ENCODE data around the gene GTF2IRD1.
"Not testable (repeated sequence)": the region's sequence is repeated elsewhere in the genome, so short reads cannot be mapped to it uniquely, and the experiment has no call there.

Gene GTF2IRD1

DNA sequence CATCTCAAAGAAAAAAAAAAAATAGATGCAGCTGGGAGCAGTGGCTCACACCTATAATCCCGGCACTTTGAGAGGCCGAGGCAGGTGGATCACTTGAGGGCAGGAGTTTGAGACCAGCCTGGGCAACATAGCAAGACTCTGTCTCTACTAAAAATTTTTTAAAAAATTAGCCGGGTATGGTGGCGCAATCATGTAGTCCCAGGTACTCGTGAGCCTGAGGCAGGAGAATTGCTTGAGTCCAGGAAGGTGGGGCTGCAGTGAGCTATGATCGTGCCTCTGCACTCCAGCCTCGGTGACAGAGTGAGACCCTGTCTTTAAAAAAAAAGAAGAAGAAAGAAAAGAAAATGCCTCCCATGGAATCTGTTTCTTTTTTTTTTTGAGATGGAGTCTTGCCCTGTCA is 31.9 kb downstream of the GTF2IRD1 start:
- H3K9ac ChIP-seq (ENCODE audit: low read depth, low read length): no peak overlapping the region
- no peaks in the 10 kb centered on the region for H3K4me1 ChIP-seq (ENCODE audit: control insufficient read depth, insufficient read depth, low read length)
- H3K27me3 ChIP-seq (ENCODE audit: control insufficient read depth, insufficient read depth, low read length): no peaks in the 10 kb centered on the region
- no peaks in the 10 kb centered on the region for H3K36me3 ChIP-seq (ENCODE audit: control insufficient read depth, insufficient read depth, low read length)
- H3K4me3 ChIP-seq (ENCODE audit: low read depth, low read length): no peak overlapping the region
- no peaks in the 10 kb centered on the region for H3K9me3 ChIP-seq (ENCODE audit: control insufficient read depth, insufficient read depth, low read length)

GRCh38 chr7:74488518-74489030 is 34.9 kb downstream of the GTF2IRD1 start:
- H3K27me3 ChIP-seq (ENCODE audit: control insufficient read depth, insufficient read depth, low read length); H3K4me3 ChIP-seq (ENCODE audit: low read depth, low read length); H3K9ac ChIP-seq (ENCODE audit: low read depth, low read length): not testable (repeated sequence)

GRCh38 chr7:74489997-74490945 is 36.6 kb downstream of the GTF2IRD1 start:
- H3K36me3 ChIP-seq (ENCODE audit: control insufficient read depth, insufficient read depth, low read length): peaks cover 7% of the 10 kb centered on the region
- H3K9ac ChIP-seq (ENCODE audit: low read depth, low read length): no peak overlapping the region
- no peaks in the 10 kb centered on the region for H3K9me3 ChIP-seq (ENCODE audit: control insufficient read depth, insufficient read depth, low read length)
- no peaks in the 10 kb centered on the region for H3K4me1 ChIP-seq (ENCODE audit: control insufficient read depth, insufficient read depth, low read length)
- H3K27me3 ChIP-seq (ENCODE audit: control insufficient read depth, insufficient read depth, low read length): no peaks in the 10 kb centered on the region
- no peak overlapping the region for H3K4me3 ChIP-seq (ENCODE audit: low read depth, low read length)

More at GRCh38 chr7:74488518-74489030, 34.9 kb downstream of the GTF2IRD1 start:
- not testable (repeated sequence) for H3K9me3 ChIP-seq (ENCODE audit: control insufficient read depth, insufficient read depth, low read length); H3K36me3 ChIP-seq (ENCODE audit: control insufficient read depth, insufficient read depth, low read length); H3K4me1 ChIP-seq (ENCODE audit: control insufficient read depth, insufficient read depth, low read length)

- H3K4me1 ChIP-seq (ENCODE audit: control insufficient read depth, insufficient read depth, low read length); H3K9ac ChIP-seq (ENCODE audit: low read depth, low read length); H3K9me3 ChIP-seq (ENCODE audit: control insufficient read depth, insufficient read depth, low read length); H3K4me3 ChIP-seq (ENCODE audit: low read depth, low read length); H3K27me3 ChIP-seq (ENCODE audit: control insufficient read depth, insufficient read depth, low read length); H3K36me3 ChIP-seq (ENCODE audit: control insufficient read depth, insufficient read depth, low read length): not testable (repeated sequence)
These were observed 37.8 kb downstream of the GTF2IRD1 start for GRCh38 chr7:74491490-74491889.

DNA sequence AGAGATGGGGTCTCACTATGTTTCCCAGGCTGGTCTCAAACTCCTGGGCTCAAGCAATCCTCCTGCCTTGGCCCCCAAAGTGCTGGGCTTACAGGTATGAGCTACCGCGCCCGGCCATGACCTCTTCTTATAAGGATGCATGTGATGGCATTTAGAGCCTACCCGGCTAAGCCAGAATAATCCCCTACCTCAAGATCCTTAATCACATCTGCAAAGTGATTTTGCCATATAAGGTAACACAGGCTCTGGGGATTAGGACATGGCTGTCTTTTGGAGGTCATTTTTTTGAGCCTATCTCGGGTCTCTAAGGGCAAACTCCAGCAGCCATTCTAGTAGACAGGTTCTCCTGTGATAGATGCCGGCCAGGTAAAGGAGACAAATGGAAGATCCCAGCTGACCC is 39.6 kb downstream of the GTF2IRD1 start:
- no peaks in the 10 kb centered on the region for H3K4me1 ChIP-seq (ENCODE audit: control insufficient read depth, insufficient read depth, low read length)
- H3K9me3 ChIP-seq (ENCODE audit: control insufficient read depth, insufficient read depth, low read length): no peaks in the 10 kb centered on the region
- no peak overlapping the region for H3K9ac ChIP-seq (ENCODE audit: low read depth, low read length)
- no peak overlapping the region for H3K4me3 ChIP-seq (ENCODE audit: low read depth, low read length)
- no peaks in the 10 kb centered on the region for H3K27me3 ChIP-seq (ENCODE audit: control insufficient read depth, insufficient read depth, low read length)
- peaks cover 7% of the 10 kb centered on the region for H3K36me3 ChIP-seq (ENCODE audit: control insufficient read depth, insufficient read depth, low read length)

DNA sequence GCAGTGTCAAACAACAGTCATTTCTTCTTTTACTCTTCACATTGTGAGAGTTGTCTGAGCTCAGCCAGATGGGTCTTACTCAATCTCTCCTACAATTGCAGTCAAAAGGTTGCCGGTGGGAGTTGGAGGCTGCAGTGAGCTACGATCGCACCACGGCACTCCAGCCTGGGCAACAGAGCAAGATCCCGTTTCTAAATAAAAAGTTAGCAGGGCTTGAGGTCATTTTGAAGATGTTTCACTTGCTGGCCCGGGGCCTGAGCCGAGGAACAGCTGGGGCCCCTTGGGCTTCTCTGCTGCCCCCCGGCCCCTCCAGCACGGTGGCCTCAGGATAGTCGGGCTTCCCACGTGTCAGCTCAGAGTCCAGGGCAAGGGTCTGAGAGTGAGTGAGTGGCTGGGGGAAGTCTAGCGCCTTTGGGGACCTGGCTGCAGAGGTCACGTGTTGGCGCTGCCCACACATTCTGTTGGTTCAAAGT is 40.4 kb downstream of the GTF2IRD1 start:
- H3K9me3 ChIP-seq (ENCODE audit: control insufficient read depth, insufficient read depth, low read length): no peaks in the 10 kb centered on the region
- H3K36me3 ChIP-seq (ENCODE audit: control insufficient read depth, insufficient read depth, low read length): peaks cover 7% of the 10 kb centered on the region
- no peaks in the 10 kb centered on the region for H3K4me1 ChIP-seq (ENCODE audit: control insufficient read depth, insufficient read depth, low read length)
- H3K9ac ChIP-seq (ENCODE audit: low read depth, low read length): no peak overlapping the region
- no peaks in the 10 kb centered on the region for H3K27me3 ChIP-seq (ENCODE audit: control insufficient read depth, insufficient read depth, low read length)
- no peak overlapping the region for H3K4me3 ChIP-seq (ENCODE audit: low read depth, low read length)

- no peak overlapping the region for H3K9ac ChIP-seq (ENCODE audit: low read depth, low read length)
- H3K4me1 ChIP-seq (ENCODE audit: control insufficient read depth, insufficient read depth, low read length): no peaks in the 10 kb centered on the region
- H3K27me3 ChIP-seq (ENCODE audit: control insufficient read depth, insufficient read depth, low read length): no peaks in the 10 kb centered on the region
- no peak overlapping the region for H3K4me3 ChIP-seq (ENCODE audit: low read depth, low read length)
- H3K36me3 ChIP-seq (ENCODE audit: control insufficient read depth, insufficient read depth, low read length): peaks cover 7% of the 10 kb centered on the region
- no peaks in the 10 kb centered on the region for H3K9me3 ChIP-seq (ENCODE audit: control insufficient read depth, insufficient read depth, low read length)
These were observed 41.7 kb downstream of the GTF2IRD1 start for GRCh38 chr7:74495112-74496086.

- Histone ChIP-seq H3K4me1 (ENCODE audit: control insufficient read depth, insufficient read depth, low read length) (no peaks in the 10 kb centered on the region), H3K36me3 (ENCODE audit: control insufficient read depth, insufficient read depth, low read length) (peaks cover 7% of the 10 kb centered on the region), H3K9ac (ENCODE audit: low read depth, low read length) (no peak overlapping the region), H3K4me3 (ENCODE audit: low read depth, low read length) (no peak overlapping the region), H3K27me3 (ENCODE audit: control insufficient read depth, insufficient read depth, low read length) (no peaks in the 10 kb centered on the region), H3K9me3 (ENCODE audit: control insufficient read depth, insufficient read depth, low read length) (no peaks in the 10 kb centered on the region)
These were observed 42.6 kb downstream of the GTF2IRD1 start for GRCh38 chr7:74496272-74496671.

GRCh38 chr7:74496773-74497172 is 43.1 kb downstream of the GTF2IRD1 start:
- not testable (repeated sequence) for H3K27me3 ChIP-seq (ENCODE audit: control insufficient read depth, insufficient read depth, low read length); H3K4me1 ChIP-seq (ENCODE audit: control insufficient read depth, insufficient read depth, low read length)

DNA sequence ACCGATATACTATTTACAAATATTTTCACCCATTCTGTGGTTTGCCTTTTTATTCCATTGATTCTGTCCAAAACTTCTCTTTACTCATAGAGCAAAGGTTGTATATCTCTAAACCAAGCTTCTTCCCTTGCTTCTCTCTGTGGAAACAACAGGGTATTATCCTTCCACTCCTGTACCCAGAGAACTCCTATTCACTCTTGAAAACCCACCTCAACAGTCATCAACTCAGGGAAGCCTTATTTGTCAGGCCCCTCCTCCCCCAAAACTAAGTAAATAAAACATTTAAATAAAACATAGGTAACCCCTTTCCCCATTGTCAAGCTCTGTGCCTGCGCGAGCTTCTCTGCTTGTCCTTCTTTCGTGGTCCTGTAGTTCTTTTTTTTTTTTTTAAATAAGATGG is 44.6 kb downstream of the GTF2IRD1 start:
- Histone ChIP-seq H3K4me3 (ENCODE audit: low read depth, low read length) (no peak overlapping the region), H3K9me3 (ENCODE audit: control insufficient read depth, insufficient read depth, low read length) (no peaks in the 10 kb centered on the region), H3K36me3 (ENCODE audit: control insufficient read depth, insufficient read depth, low read length) (peaks cover 7% of the 10 kb centered on the region), H3K4me1 (ENCODE audit: control insufficient read depth, insufficient read depth, low read length) (no peaks in the 10 kb centered on the region), H3K27me3 (ENCODE audit: control insufficient read depth, insufficient read depth, low read length) (no peaks in the 10 kb centered on the region), H3K9ac (ENCODE audit: low read depth, low read length) (no peak overlapping the region)

More at GRCh38 chr7:74496773-74497172, 43.1 kb downstream of the GTF2IRD1 start:
- H3K9me3 ChIP-seq (ENCODE audit: control insufficient read depth, insufficient read depth, low read length); H3K4me3 ChIP-seq (ENCODE audit: low read depth, low read length); H3K9ac ChIP-seq (ENCODE audit: low read depth, low read length); H3K36me3 ChIP-seq (ENCODE audit: control insufficient read depth, insufficient read depth, low read length): not testable (repeated sequence)

GRCh38 chr7:74498996-74499834 is 45.5 kb downstream of the GTF2IRD1 start:
- H3K9me3 ChIP-seq (ENCODE audit: control insufficient read depth, insufficient read depth, low read length): no peaks in the 10 kb centered on the region
- H3K4me3 ChIP-seq (ENCODE audit: low read depth, low read length): no peak overlapping the region
- no peak overlapping the region for H3K9ac ChIP-seq (ENCODE audit: low read depth, low read length)
- H3K36me3 ChIP-seq (ENCODE audit: control insufficient read depth, insufficient read depth, low read length): peaks cover 5% of the 10 kb centered on the region
- H3K4me1 ChIP-seq (ENCODE audit: control insufficient read depth, insufficient read depth, low read length): no peaks in the 10 kb centered on the region
- H3K27me3 ChIP-seq (ENCODE audit: control insufficient read depth, insufficient read depth, low read length): no peaks in the 10 kb centered on the region
